HepG2 (cell line): Measurements from ENCODE around the gene SLC35A3. TPM values are rescaled to one million over a fixed set of nuclear protein-coding genes. Genes with fewer than 3 reads are reported as not detected.
A peak's percentile ranks its signal among the peaks of the same experiment; 100 is the strongest.

Experiments used
- CCAR2 ChIP-seq: fragments of 200-400 bp; formaldehyde crosslinking; optimal IDR thresholded peaks from 2 replicates; pipeline ENCODE3; 2018; ENCODE audit warnings: low read depth, mild to moderate bottlenecking, low read length, moderate library complexity
- CHD4 ChIP-seq: fragments of 200-600 bp; sonication (generic); IDR thresholded peaks from 2 replicates; pipeline ENCODE4 v1.7.0; 2017; ENCODE audit warnings: mild to moderate bottlenecking, low read length, borderline replicate concordance
- EHMT2 ChIP-seq: fragments of 200-600 bp; sonication (generic); IDR thresholded peaks from 2 replicates; pipeline ENCODE4 v1.7.0; 2017; ENCODE audit warnings: antibody characterized with exemption, low read depth, low read length, borderline replicate concordance
- HNRNPH1 ChIP-seq: fragments of 200-400 bp; formaldehyde crosslinking; optimal IDR thresholded peaks from 2 replicates; pipeline ENCODE3; 2017; ENCODE audit warnings: mild to moderate bottlenecking, low read depth, low read length
- KDM6A ChIP-seq: IDR thresholded peaks from 2 replicates; pipeline ENCODE4 v1.6.1; 2016; ENCODE audit warnings: low read depth
- MATR3 ChIP-seq: sonication (generic); formaldehyde crosslinking; IDR thresholded peaks from 2 replicates; pipeline ENCODE4 v1.4.0; 2020; ENCODE audit warnings: missing genetic modification reagents
- NR3C1 ChIP-seq: sonication (generic); formaldehyde crosslinking; IDR thresholded peaks from 2 replicates; pipeline ENCODE4 v1.4.0; 2020; ENCODE audit warnings: missing genetic modification reagents
- POLR2G ChIP-seq: fragments of 200-400 bp; formaldehyde crosslinking; IDR thresholded peaks from 2 replicates; pipeline ENCODE4 v1.6.1; 2018; ENCODE audit warnings: mild to moderate bottlenecking, low read depth, low read length, moderate library complexity
- TAF1 ChIP-seq: sonication (generic); formaldehyde crosslinking; IDR thresholded peaks from 2 replicates; pipeline ENCODE4 v1.4.0; 2020; ENCODE audit warnings: missing genetic modification reagents
- TAF15 ChIP-seq: fragments of 200-400 bp; formaldehyde crosslinking; IDR thresholded peaks from one replicate; pipeline ENCODE4 v1.6.1; 2018; ENCODE audit warnings: mild to moderate bottlenecking, low read depth, low read length; ENCODE audit not compliant: poor library complexity, severe bottlenecking
- TCF12 ChIP-seq, 2 experiments: fragments of 450-650 bp in 1 of 2; sonication (generic) in 1 of 2; formaldehyde crosslinking in 1 of 2; IDR thresholded peaks; 2 replicates each; pipeline versions ENCODE4 v1.6.1 to v1.8.0; 2017 to 2022; ENCODE audit warnings: antibody characterized with exemption in 1 of 2, mild to moderate bottlenecking in 1 of 2, missing genetic modification reagents in 1 of 2, moderate library complexity in 1 of 2
- U2AF2 ChIP-seq: fragments of 200-400 bp; formaldehyde crosslinking; IDR thresholded peaks from 2 replicates; pipeline ENCODE4 v1.6.1; 2017; ENCODE audit warnings: low read depth, mild to moderate bottlenecking, low read length
- WIZ ChIP-seq: sonication (generic); formaldehyde crosslinking; IDR thresholded peaks from 2 replicates; pipeline ENCODE4 v1.5.1; 2020; ENCODE audit warnings: mild to moderate bottlenecking, missing genetic modification reagents
- ZBTB2 ChIP-seq: sonication (generic); formaldehyde crosslinking; IDR thresholded peaks from 2 replicates; pipeline ENCODE4 v1.8.0; 2022; ENCODE audit warnings: low read depth, missing genetic modification reagents
- ZNF251 ChIP-seq: sonication (generic); formaldehyde crosslinking; IDR thresholded peaks from 2 replicates; pipeline ENCODE4 v1.9.0; 2021; ENCODE audit warnings: mild to moderate bottlenecking, missing genetic modification reagents
- ZNF329 ChIP-seq: sonication (generic); formaldehyde crosslinking; IDR thresholded peaks from 2 replicates; pipeline ENCODE4 v1.9.0; 2021; ENCODE audit warnings: low read depth, mild to moderate bottlenecking, missing genetic modification reagents
- ZNF446 ChIP-seq: sonication (generic); formaldehyde crosslinking; IDR thresholded peaks from 2 replicates; pipeline ENCODE4 v1.5.0; 2020; ENCODE audit warnings: mild to moderate bottlenecking, missing genetic modification reagents
- ZNF503 ChIP-seq: sonication (generic); formaldehyde crosslinking; IDR thresholded peaks from 2 replicates; pipeline ENCODE4 v1.4.0; 2020; ENCODE audit warnings: missing genetic modification reagents
- ZNF557 ChIP-seq: sonication (generic); formaldehyde crosslinking; IDR thresholded peaks from 2 replicates; pipeline ENCODE4 v1.4.0; 2020; ENCODE audit warnings: missing genetic modification reagents
- ZNF652 ChIP-seq: IDR thresholded peaks from 2 replicates; pipeline ENCODE4 v1.6.1; 2016; ENCODE audit warnings: low read depth, borderline replicate concordance
- ZNF713 ChIP-seq: sonication (generic); formaldehyde crosslinking; IDR thresholded peaks from 2 replicates; pipeline ENCODE4 v1.4.0; 2020; ENCODE audit warnings: mild to moderate bottlenecking, missing genetic modification reagents
- ZNF776 ChIP-seq: sonication (generic); formaldehyde crosslinking; IDR thresholded peaks from 2 replicates; pipeline ENCODE4 v1.4.0; 2020; ENCODE audit warnings: mild to moderate bottlenecking, missing genetic modification reagents
- polyA plus RNA-seq, 8 experiments: library from polyadenylated mRNA; depleted of rRNA in 3 of 8; stranded (reverse) in 7 of 8; unstranded in 1 of 8; fragments of >200 nt; fragmentation: Illumina TruSeq in 4 of 8; extraction: Trizol in 4 of 8; gene quantifications; 2 replicates each; pipeline versions ENCODE4 v1.2.1 to v1.2.3, GENCODE V29; 2011 to 2016; ENCODE audit warnings: low read depth in 4 of 8, missing spikeins in 1 of 8, mixed read lengths in 1 of 8; ENCODE audit not compliant: insufficient read depth in 1 of 8
- total RNA-seq, 5 experiments: library from RNA; depleted of rRNA; stranded (reverse); fragments of >200 nt; fragmentation: Illumina TruSeq; extraction: Trizol; gene quantifications; 2 replicates each; pipeline ENCODE4 v1.2.3, GENCODE V29; 2016; ENCODE audit warnings: low read depth in 1 of 5
- TF ChIP-seq, protein P1 (sequence below): fragments of 450-650 bp; IDR thresholded peaks from 2 replicates; pipeline ENCODE4 v1.6.1; 2017; ENCODE audit warnings: mild to moderate bottlenecking
- TF ChIP-seq, protein P2 (sequence below): sonication (generic); formaldehyde crosslinking; IDR thresholded peaks from 2 replicates; pipeline ENCODE4 v1.4.0; 2020; ENCODE audit warnings: mild to moderate bottlenecking, missing genetic modification reagents

Gene SLC35A3
- total and polyA plus RNA-seq, 2 of the 13 experiments (the other 11 are each of a cell fraction or from before 2014, with no cell fraction given) = 11.2 to 24.9 TPM

DNA sequence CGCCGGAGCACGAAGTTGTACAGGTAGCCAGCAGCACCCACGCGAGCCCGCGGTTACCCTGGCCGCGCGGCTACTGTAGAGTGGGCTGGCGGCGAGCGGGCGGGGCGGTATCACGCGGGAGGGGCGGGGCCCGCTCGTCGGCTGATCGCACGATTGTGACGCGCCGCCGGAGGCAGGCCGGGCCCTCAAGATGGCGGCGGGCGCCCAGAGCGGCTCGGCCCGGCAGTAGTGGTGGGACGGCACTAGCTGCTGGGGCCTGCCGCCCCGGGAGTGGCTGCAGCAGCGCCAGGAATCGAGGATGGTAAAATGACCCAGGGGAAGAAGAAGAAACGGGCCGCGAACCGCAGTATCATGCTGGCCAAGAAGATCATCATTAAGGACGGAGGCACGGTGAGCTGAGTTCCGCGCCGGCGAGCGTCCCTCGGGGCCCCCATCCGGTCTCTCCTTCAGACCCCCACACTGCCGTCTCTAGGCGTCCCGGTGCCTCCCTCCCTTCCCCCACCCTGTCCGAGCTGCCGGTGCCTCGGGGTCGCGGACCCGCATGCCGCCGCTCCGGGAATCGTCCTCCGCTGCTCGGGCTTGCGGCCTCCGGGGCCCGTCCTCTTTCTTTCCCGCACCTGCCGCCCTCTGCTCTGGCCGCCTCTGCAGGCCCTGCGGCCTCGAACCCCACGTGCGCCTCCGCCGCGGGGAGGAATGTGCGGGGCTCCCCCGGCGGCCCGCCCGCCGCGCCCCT, 68.3 kb downstream of the SLC35A3 start (continued):
- no peak for TF ChIP-seq ZNF329 (CRISPR knock-in tag)
- no peak for TF ChIP-seq ZNF652 (CRISPR knock-in tag)
- TF ChIP-seq, protein P1, sequence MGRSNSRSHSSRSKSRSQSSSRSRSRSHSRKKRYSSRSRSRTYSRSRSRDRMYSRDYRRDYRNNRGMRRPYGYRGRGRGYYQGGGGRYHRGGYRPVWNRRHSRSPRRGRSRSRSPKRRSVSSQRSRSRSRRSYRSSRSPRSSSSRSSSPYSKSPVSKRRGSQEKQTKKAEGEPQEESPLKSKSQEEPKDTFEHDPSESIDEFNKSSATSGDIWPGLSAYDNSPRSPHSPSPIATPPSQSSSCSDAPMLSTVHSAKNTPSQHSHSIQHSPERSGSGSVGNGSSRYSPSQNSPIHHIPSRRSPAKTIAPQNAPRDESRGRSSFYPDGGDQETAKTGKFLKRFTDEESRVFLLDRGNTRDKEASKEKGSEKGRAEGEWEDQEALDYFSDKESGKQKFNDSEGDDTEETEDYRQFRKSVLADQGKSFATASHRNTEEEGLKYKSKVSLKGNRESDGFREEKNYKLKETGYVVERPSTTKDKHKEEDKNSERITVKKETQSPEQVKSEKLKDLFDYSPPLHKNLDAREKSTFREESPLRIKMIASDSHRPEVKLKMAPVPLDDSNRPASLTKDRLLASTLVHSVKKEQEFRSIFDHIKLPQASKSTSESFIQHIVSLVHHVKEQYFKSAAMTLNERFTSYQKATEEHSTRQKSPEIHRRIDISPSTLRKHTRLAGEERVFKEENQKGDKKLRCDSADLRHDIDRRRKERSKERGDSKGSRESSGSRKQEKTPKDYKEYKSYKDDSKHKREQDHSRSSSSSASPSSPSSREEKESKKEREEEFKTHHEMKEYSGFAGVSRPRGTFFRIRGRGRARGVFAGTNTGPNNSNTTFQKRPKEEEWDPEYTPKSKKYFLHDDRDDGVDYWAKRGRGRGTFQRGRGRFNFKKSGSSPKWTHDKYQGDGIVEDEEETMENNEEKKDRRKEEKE = no peak
- TF ChIP-seq WIZ = 0 out of 2 replicates have a peak, but pooled peaks have one; percentile 28
- peak; percentile 63; the same call in 1 of the 2 replicates for TF ChIP-seq ZNF503
- TF ChIP-seq KDM6A (CRISPR knock-in tag) = no peak
- TF ChIP-seq HNRNPH1 = no peak
- TF ChIP-seq U2AF2 = no peak
- TF ChIP-seq, protein P2, sequence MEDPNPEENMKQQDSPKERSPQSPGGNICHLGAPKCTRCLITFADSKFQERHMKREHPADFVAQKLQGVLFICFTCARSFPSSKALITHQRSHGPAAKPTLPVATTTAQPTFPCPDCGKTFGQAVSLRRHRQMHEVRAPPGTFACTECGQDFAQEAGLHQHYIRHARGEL (CRISPR knock-in tag) = no peak
- no peak for TF ChIP-seq TAF15
- peak; percentile 67; the same call in 1 of the 2 replicates for TF ChIP-seq ZNF446 (CRISPR knock-in tag)
- no peak for TF ChIP-seq MATR3
- TF ChIP-seq ZBTB2 (CRISPR knock-in tag) = no peak
- TF ChIP-seq TCF12 (IDR thresholded peaks at IDR 0.05) = no peak
- peak; percentile 76; the same call in 1 of the 2 replicates for TF ChIP-seq TCF12 (CRISPR knock-in tag; IDR thresholded peaks at IDR 0.05)
- peak; percentile 96 for TF ChIP-seq POLR2G
- no peak; the same call in 1 of the 2 replicates for TF ChIP-seq ZNF776 (CRISPR knock-in tag)
- 0 out of 2 replicates have a peak, but pooled peaks have one; percentile 48 for TF ChIP-seq ZNF713 (CRISPR knock-in tag)
- no peak for TF ChIP-seq CCAR2
- TF ChIP-seq ZNF251 (CRISPR knock-in tag) = no peak
- no peak for TF ChIP-seq EHMT2
- TF ChIP-seq CHD4 = no peak
- no peak for TF ChIP-seq NR3C1 (CRISPR knock-in tag)
- TF ChIP-seq TAF1 = peak; percentile 100
- TF ChIP-seq ZNF557 = 0 out of 2 replicates have a peak, but pooled peaks have one; percentile 44
